Left cardiac atrium (tissue), 4 donors: ENCODE data around the gene C1GALT1. TPM values are rescaled to one million over a fixed set of nuclear protein-coding genes. Genes with fewer than 3 reads are reported as not detected.
A peak's percentile ranks its signal among the peaks of the same experiment; 100 is the strongest.
"Not testable (repeated sequence)": the region's sequence is repeated elsewhere in the genome, so short reads cannot be mapped to it uniquely, and the experiment has no call there.

Experiments used
- ATAC-seq, 2 donors: fragments of 200-7000 bp; cut with Tn5 transposase; one replicate each; pipeline ENCODE4 v1.9.1; 2020; ENCODE audit warnings: mild to moderate bottlenecking in 2 of 2, moderate library complexity in 2 of 2
- DNase-seq: peaks from one replicate; pipeline ENCODE4 v3.0.0-alpha.2; 2020
- intact Hi-C, 2 donors: fragments of 100-400 bp; cut with DNase I; formaldehyde crosslinking; loops; one replicate each; pipeline versions ENCODE4 v1.14.1 to v1.15.1; 2022 to 2023
- total RNA-seq, 2 donors: library from RNA; stranded (reverse); fragmentation: NEBNext Ultra II Directional; extraction: Animal tissue kit (Norgen Biotek cat#: 25700); gene quantifications; one replicate each; pipeline ENCODE4 v1.2.1, GENCODE V29; 2021
- donor health status: DM: no; HTN: yes; CAD: no.
- donor health status: DM: no; HTN: yes; CAD: no; lungs with severe emphysema.
- donor health status: DM: yes; HTN: yes; CAD: no.
- donor health status: Dilated cardiomyopathy.

Gene C1GALT1
- total RNA-seq, 2 donors from 2014 or later = 17.2 to 21.6 TPM

DNA sequence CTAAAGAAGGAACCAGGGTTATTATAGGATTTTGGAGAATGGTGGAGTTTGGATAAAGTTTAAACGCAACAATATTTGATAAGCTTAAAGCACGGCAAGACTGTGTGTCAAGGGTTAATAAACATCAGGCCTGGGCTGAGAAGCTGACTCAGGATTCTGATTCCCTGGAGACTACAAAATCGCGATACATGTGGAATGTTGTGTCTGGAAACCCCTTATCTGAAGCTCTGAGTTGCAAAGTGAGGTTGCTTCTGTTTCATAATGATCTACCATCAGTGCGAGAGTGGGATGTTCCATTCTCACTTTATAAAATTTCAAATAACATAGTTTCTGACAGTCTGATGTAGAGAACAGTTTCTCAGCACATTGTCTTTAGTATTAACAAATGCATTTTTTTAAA is 7.8 kb downstream of the C1GALT1 start:
- intact Hi-C loops = no loop called here
- DNase-seq (no peak), ATAC-seq (peak; percentile 68 to 90)

- no peak for ATAC-seq
These were observed 8.8 kb downstream of the C1GALT1 start for GRCh38 chr7:7191137-7191536.

GRCh38 chr7:7192798-7193788 is 10.7 kb downstream of the C1GALT1 start:
- ATAC-seq, intact Hi-C loops, DNase-seq: not testable (repeated sequence)

More at GRCh38 chr7:7191137-7191536, 8.8 kb downstream of the C1GALT1 start:
- no peak for DNase-seq
- intact Hi-C loops = no loop called here

- DNase-seq, ATAC-seq, intact Hi-C loops: not testable (repeated sequence)
These were observed 17.2 kb downstream of the C1GALT1 start for GRCh38 chr7:7199592-7199991.

GRCh38 chr7:7200255-7200654 is 17.9 kb downstream of the C1GALT1 start:
- intact Hi-C loops, ATAC-seq, DNase-seq: not testable (repeated sequence)

DNA sequence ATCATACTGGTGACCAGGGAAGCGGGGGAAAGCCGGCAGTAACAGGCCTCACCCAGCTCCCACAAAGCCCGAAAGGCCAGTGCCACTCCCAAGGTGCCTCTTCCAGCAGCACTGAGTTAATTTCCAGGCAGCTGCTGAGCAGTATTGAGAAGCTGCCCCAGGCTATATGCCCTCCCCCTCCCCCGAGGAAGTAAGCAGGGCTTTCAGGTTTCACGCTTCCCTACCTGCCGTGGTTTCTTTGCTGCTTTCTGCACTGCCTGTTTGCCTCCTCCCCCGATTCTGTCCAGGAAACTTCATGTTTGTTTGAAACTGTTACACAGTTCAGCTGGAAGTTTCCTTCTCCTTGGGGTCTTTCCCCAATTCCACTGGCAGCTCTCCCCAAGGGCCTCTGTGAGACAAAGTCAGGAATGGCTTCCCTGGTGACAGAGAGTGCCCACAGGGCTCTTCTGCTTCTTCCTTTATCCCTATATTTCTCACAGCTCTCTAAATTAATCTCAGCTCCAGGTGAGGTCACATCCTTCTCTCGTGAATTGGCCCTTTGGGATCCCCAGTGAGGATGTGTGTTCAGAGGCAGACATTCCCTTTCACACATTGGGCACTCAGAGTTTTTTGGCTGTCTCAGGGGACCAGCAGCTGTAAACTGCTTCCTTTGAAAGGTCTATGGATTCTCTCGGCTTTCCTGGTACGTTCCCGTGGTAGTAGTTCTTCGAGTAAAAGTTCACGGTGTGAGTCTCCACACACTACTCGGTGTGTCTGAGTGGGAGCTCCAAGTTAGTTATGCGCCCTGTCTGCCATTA is 19.4 kb downstream of the C1GALT1 start:
- DNase-seq (no peak), ATAC-seq (peak in 1 of 2 donors; percentile 23)
- intact Hi-C loops = no loop called here

DNA sequence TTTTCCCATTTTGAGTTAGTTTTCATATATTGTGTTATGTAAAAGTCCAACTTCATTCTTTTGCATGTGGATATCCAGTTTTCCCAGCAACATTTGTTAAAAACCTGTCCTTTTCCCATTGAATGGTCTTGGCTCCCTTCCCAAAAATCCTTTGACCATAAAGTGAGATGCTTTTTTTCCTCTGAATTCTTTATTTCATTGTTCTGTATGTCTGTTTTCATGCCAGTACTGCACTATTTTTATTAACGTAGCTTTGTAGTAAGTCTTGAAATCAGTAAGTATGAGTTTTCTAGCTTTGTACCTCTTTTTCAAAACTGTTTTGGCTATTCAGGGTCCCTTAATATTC is 20.0 kb downstream of the C1GALT1 start:
- no peak for ATAC-seq
- intact Hi-C loops = no loop called here
- DNase-seq = no peak

- intact Hi-C loops = no loop called here
- ATAC-seq (no peak), DNase-seq (no peak)
These were observed 21.6 kb downstream of the C1GALT1 start for GRCh38 chr7:7203813-7204575.

DNA sequence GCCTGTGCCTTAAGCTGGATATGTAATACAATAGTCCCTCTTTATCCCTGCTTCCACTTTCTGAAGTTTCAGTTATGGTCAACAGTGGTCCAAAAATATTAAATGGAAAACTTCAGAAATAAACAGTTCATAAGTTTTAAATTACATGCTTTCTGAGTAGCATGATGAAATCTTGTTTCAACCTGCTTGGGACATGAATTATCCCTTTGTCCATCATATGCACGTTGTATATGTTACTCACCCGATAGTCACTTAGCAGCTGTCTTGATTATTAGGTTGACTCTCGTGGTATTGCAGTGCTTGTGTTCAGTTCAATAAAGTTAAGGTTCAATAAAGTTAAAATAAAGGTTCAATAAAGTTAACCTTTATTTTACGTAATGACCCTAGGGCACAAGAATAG is 25.5 kb downstream of the C1GALT1 start:
- intact Hi-C loops = no loop called here
- DNase-seq (no peak), ATAC-seq (no peak)

- ATAC-seq = no peak
- intact Hi-C loops = no loop called here
- DNase-seq = no peak
These were observed 26.2 kb downstream of the C1GALT1 start for GRCh38 chr7:7208520-7208919.

- DNase-seq = no peak
- ATAC-seq = no peak
- intact Hi-C loops = no loop called here
These were observed 27.2 kb downstream of the C1GALT1 start for GRCh38 chr7:7209412-7210050.

GRCh38 chr7:7210475-7211237 is 28.3 kb downstream of the C1GALT1 start:
- DNase-seq (no peak), ATAC-seq (no peak)
- intact Hi-C loops = no loop called here

- no peak for ATAC-seq
- DNase-seq = no peak
- intact Hi-C loops = no loop called here
These were observed 30.3 kb downstream of the C1GALT1 start for GRCh38 chr7:7212612-7213011.

GRCh38 chr7:7214398-7215347 is 32.3 kb downstream of the C1GALT1 start:
- intact Hi-C loops = no loop called here
- DNase-seq (no peak), ATAC-seq (no peak)

DNA sequence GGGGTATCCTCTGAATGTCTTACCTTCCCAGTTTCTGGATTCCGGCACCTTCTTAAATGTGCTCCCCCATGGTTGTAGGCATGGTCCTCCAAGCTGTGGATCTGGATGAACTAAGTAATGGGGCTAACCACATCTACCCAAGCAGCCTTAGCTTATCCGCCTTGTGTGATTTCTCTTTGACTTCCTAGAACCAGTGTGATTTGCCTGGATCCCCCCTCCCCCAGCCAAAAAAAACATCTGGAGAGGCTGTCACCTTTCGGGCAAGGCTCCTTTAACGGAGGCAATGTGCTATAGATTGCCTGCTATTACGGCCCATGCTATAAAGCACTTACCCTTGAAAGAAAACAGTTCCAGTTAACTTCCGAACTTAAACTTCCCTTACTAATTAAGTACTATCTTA is 33.9 kb downstream of the C1GALT1 start:
- DNase-seq (no peak), ATAC-seq (no peak)
- intact Hi-C loops = no loop called here

GRCh38 chr7:7219216-7219615 is 36.9 kb downstream of the C1GALT1 start:
- DNase-seq = no peak
- intact Hi-C loops = no loop called here
- ATAC-seq = no peak

- ATAC-seq (no peak), DNase-seq (no peak)
- intact Hi-C loops = no loop called here
These were observed 38.5 kb downstream of the C1GALT1 start for GRCh38 chr7:7220821-7221220.
